GM19397 (cell line): Measurements from ENCODE around the gene GEMIN7.
A peak's percentile ranks its signal among the peaks of the same experiment; 100 is the strongest.

Source experiments
- ATAC-seq: cut with Tn5 transposase; IDR thresholded peaks from one replicate; pipeline ENCODE4 v1.9.1; 2021; ENCODE audit warnings: mild to moderate bottlenecking, moderate library complexity; ENCODE audit not compliant: unreplicated experiment

Gene GEMIN7

GRCh38 chr19:45082170-45082569, 3.1 kb downstream of the GEMIN7 start:
- ATAC-seq = no peak

GRCh38 chr19:45086480-45086879, 7.4 kb downstream of the GEMIN7 start:
- ATAC-seq = no peak

GRCh38 chr19:45087531-45087930, 8.5 kb downstream of the GEMIN7 start:
- no peak for ATAC-seq

GRCh38 chr19:45090034-45090433, 11.0 kb downstream of the GEMIN7 start:
- no peak for ATAC-seq

GRCh38 chr19:45090606-45091005, 11.5 kb downstream of the GEMIN7 start:
- ATAC-seq = no peak

- ATAC-seq = peak; percentile 67
These were observed 12.2 kb downstream of the GEMIN7 start for GRCh38 chr19:45091031-45091923.

- ATAC-seq = peak; percentile 68
These were observed 14.0 kb downstream of the GEMIN7 start, which contains the start of gene PPP1R37 for GRCh38 chr19:45092747-45093678. TSS of gene PPP1R37 (plus strand) at chr19:45093179. CDS start at chr19:45093326, 147 bp downstream.

GRCh38 chr19:45094137-45094536, 15.1 kb downstream of the GEMIN7 start:
- ATAC-seq = no peak

GRCh38 chr19:45094707-45095106, 15.6 kb downstream of the GEMIN7 start:
- ATAC-seq = no peak

- no peak for ATAC-seq
These were observed 16.7 kb downstream of the GEMIN7 start for GRCh38 chr19:45095496-45096413.

GRCh38 chr19:45096700-45097099, 17.6 kb downstream of the GEMIN7 start:
- no peak for ATAC-seq

- no peak for ATAC-seq
These were observed 18.4 kb downstream of the GEMIN7 start for GRCh38 chr19:45097450-45097775.

GRCh38 chr19:45097776-45098520, 18.9 kb downstream of the GEMIN7 start:
- ATAC-seq = no peak

- no peak for ATAC-seq
These were observed 19.7 kb downstream of the GEMIN7 start for GRCh38 chr19:45098521-45099466.

- no peak for ATAC-seq
These were observed 20.6 kb downstream of the GEMIN7 start for GRCh38 chr19:45099467-45100191.

- no peak for ATAC-seq
These were observed 21.1 kb downstream of the GEMIN7 start for GRCh38 chr19:45100201-45100600.

- no peak for ATAC-seq
These were observed 21.8 kb downstream of the GEMIN7 start for GRCh38 chr19:45100846-45101252.

GRCh38 chr19:45101806-45102205, 22.7 kb downstream of the GEMIN7 start:
- ATAC-seq = no peak
